HL-60/S4 (cell line): ENCODE data around the gene CCDC188.

Experiments used
- in situ Hi-C: fragments of 300-500 bp; cut with MboI; formaldehyde crosslinking; loops from 2 replicates; pipeline ENCODE4 v1.14.3; 2022; ENCODE audit warnings: low sequenced_read_pairs

The CCDC188 gene

GRCh38 chr22:20109411-20110358, 41.2 kb downstream of the CCDC188 start:
- in situ Hi-C loops: no loop called here

GRCh38 chr22:20108757-20109230, 42.1 kb downstream of the CCDC188 start:
- in situ Hi-C loops: no loop called here

- in situ Hi-C loops: no loop called here
Measured at GRCh38 chr22:20107951-20108756, 42.7 kb downstream of the CCDC188 start.

GRCh38 chr22:20107471-20107901, 43.4 kb downstream of the CCDC188 start:
- in situ Hi-C loops: no loop called here

- in situ Hi-C loops: no loop called here
Measured at GRCh38 chr22:20106849-20107237, 44.0 kb downstream of the CCDC188 start.

- in situ Hi-C loops: no loop called here
Measured at GRCh38 chr22:20106205-20106848, 44.5 kb downstream of the CCDC188 start.

GRCh38 chr22:20105456-20106204, 45.2 kb downstream of the CCDC188 start:
- in situ Hi-C loops: no loop called here

- in situ Hi-C loops: no loop called here
Measured at GRCh38 chr22:20102203-20102780, 48.6 kb downstream of the CCDC188 start.

GRCh38 chr22:20101638-20102037, 49.2 kb downstream of the CCDC188 start:
- in situ Hi-C loops: no loop called here

GRCh38 chr22:20099099-20099711, 51.6 kb downstream of the CCDC188 start:
- in situ Hi-C loops: no loop called here
